MM.1S (cell line): ENCODE results near the gene NTRK2.

ENCODE experiments used
- CTCF ChIP-seq: fragments of 300-600 bp; sonication (generic); IDR thresholded peaks from 2 replicates; pipeline ENCODE4 v1.5.1; 2016; ENCODE audit warnings: antibody characterized with exemption, low read length, mixed read lengths
- EZH2 ChIP-seq: fragments of 300-600 bp; sonication (generic); optimal IDR thresholded peaks from 2 replicates; pipeline ENCODE3; 2017; ENCODE audit warnings: low read depth, mild to moderate bottlenecking, antibody characterized with exemption, low read length, mixed read lengths

GRCh38 chr9:84869091-84869490 lies 199.6 kb downstream of the NTRK2 start:
- no peak for TF ChIP-seq CTCF
- TF ChIP-seq EZH2: no peak
